HG03103 (cell line): ENCODE measurements around the gene OARD1.

ENCODE experiments used
- ATAC-seq: cut with Tn5 transposase; IDR thresholded peaks from one replicate; pipeline ENCODE4 v1.9.1; 2021; ENCODE audit warnings: low read depth; ENCODE audit not compliant: unreplicated experiment

The OARD1 gene

DNA sequence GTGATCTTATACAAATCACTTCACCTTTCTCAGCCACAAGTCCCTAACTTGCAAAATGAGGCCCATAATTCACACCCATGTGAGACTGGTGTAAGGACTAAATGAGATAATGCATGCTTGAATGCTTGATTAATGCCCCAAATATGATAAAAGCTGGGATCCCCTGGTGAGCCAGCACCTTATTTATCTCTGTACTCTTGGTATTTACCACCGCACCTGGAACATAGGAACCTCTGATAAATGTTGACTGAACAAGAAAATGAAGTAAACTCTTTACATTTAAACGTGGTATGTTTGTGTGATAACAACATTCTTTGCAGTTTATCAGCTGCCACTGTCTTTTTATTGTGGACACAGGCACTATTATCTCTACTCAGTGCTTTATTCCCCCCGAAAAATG, 21.6 kb downstream of the OARD1 start:
- ATAC-seq, result no peak

DNA sequence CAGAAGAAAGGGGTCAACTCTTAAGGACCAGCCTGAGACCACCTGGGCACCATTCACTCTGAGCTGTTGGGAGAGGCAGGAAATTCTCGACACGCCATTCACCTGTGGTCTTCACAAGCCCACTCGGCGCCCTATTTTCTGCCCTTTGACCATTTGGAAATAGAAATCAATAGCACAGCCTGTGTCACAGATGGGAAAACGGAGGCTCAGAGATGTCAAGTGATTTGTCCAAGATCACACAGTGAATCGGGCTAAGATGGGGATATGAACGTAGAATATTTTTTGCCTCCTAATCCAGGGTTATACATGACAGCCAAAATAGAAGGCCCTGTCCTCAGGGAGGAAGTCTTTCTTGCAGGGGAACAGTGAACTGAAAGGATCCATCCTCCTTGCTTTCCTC, 22.2 kb downstream of the OARD1 start:
- ATAC-seq, result no peak

DNA sequence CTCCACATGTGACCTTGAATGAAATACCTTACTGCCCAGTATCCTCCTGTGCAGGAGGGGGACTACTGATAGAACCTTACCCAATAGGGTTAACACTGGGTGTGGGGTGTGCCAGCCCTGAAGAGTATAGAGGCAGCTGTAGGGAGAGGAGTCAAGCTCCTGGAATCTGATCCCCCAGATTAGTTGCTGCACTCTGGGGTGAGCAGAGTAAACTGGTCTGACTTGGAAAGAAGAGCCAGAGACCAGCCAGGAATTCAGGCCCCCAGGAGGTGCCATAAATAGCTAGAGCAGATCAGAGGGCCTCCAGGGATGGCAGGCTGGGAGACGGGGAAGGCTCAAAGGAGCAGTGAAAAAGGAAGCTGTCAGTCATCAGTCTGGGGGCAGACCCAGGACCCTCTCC, 22.6 kb downstream of the OARD1 start:
- no peak for ATAC-seq

DNA sequence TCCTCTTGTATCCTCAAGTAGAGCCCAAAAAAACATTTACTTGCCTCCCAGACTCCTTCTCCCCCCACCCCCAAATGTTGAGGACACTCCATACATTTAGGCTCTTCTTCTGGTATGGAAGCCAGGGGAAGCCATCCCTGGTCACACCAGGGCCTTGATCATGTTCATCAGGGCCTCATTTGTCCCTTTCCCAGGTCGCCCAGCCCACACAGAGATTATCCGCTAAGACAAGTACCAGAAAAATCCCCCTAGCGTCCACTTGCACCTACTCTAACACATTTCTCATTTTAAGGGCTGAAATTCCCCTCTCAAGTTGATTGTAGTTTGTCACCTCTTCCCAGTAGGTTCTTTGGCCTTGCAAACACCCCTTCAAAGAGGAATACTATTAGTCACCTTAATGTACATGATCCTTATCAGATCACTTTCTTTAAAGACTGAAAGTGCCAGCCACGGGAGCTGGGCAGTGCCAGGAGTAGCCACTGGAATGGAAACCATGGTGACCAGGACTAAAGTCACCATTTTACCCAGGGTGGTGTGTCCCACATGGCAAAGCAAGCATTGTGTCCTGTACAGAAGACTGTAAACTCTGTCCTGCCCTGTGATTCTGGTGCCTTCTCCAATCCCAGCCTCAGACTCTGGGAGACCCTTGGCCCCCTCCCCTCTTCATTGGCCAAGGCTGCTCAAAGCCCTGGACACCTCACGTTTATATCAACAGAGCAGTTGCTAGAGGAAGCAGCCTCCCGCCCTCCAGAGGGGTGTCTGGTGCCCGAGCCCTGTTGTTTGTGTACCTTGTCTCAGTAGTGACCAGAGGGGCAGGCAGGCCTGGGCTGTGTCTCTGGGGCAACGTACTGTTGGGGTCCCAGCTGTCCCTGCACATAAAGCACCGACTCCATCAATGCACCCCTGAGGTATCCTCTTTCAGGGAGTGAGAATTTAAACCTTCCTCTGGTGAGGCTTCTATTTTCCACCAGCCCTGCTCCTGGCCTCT, 24.1 kb downstream of the OARD1 start:
- no peak for ATAC-seq

DNA sequence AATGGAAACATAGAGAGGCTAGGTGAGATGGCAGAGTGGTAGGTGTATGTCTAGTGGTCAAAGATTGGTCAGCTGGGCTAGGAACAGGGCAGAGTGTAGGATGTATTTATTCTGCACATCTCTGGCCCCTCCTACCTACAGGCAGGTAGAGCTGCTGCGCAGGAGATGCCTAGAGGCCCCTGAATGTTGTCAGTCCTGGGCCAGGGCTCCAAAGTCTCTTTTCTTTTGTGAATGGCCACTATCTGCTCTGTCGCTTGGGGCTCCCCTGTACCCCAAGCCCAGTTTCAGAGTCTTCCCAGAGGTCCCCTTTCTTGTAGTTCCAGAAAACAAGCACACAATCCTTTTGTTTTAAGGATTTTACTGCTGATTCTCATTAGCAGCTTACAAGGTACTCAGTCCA, 24.9 kb downstream of the OARD1 start:
- ATAC-seq, result no peak

DNA sequence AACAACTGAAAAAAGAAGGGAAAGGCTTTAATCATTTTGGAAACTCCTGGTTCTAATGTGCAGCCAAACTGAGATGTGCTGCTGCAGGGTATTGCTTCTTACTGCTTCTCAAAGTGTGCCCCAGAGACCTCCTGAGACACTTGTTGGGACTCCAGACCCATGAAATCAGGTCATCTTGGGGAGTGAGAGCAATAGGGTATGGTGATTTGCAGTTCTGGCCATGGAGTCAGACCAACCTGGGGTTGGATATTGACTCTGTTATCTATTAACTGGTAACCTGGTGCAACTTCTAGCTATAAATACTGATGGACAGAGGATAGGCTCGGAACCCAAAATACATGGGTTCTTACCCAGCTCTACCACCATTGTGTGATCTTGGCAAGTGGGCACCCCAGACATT, 26.1 kb downstream of the OARD1 start:
- no peak for ATAC-seq

DNA sequence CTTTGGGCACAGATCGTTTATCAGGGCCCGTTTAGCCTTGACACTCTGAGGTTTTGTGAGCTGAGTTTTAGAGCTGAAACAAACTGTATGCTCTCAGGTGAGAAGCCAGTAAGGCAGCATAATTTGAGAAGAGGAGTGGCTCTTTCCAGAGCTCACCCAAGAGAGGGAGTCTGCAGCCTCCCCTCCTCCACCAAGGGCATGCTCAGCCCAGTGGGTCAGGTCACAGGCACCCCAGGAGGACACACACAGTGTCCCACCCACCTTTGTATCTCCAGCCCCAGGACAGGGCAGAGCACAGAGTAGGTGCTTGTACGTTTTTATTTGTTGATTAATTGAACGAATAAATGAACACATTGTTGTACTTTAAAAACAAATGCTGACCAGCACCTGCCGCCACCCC, 26.5 kb downstream of the OARD1 start:
- no peak for ATAC-seq

DNA sequence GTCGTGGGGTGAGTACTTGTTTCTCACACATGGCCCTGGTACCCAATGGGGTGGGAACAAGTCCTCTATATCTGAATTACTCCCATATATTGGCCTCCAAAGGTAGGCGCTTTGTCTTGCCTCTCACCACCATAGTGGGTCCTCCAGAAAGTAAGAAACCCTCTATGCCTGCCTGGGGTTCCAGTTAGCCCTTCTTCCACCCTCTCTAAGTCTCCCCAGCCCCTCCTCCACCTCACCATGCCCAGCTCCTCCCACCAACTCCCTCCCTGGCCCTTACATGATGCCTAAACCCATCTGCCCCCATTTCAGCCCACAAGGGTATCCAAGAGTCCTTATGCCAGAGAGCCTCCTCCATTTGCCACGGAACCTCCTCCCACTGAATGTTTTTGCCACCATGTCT, 29.0 kb downstream of the OARD1 start:
- no peak for ATAC-seq

DNA sequence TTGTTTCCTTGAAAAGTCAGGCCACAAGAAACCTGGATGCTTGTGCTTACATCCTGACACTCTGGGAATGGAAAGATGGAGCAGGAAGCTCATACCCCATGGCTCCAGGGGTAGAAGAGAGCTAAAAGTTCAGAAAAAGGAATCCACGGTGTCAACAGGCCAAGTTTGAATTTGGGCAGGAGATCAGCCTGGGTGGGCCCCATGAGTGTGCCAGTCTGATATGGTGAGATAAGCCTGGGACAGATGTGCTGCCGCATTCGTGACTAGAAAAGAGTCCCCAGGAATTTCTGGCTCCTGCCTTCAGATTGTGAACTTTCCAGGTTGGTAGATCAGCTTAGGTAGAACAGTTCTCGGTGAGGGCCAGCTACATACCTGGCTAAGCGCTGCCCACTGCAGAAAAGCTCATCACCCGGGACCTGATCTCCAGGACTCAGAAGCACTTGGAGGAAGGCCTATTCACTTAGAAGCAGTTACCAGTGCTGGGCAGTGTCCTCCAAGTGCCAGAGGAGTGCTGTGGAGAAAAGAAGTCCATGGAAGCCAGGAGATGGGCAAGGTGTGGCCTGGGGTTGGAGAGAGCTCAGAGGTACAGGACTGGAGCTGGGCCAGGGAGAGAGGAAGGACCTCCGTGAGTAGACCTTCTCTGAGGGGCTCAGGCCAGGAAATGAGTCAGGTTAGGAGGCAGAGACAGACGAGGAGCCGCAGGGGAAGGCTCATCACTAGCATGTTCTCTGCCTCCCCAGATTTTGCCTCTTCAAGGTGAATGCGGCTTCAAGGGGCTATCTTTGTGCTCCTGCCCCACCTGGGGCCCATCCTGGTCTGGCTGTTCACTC, 29.7 kb downstream of the OARD1 start, which contains the start of gene TSPO2:
Gene TSPO2, plus strand, starts transcription at position 242 of the 830 bp plus-strand sequence. Its CDS starts 519 bp downstream, at position 761.
- no peak for ATAC-seq

DNA sequence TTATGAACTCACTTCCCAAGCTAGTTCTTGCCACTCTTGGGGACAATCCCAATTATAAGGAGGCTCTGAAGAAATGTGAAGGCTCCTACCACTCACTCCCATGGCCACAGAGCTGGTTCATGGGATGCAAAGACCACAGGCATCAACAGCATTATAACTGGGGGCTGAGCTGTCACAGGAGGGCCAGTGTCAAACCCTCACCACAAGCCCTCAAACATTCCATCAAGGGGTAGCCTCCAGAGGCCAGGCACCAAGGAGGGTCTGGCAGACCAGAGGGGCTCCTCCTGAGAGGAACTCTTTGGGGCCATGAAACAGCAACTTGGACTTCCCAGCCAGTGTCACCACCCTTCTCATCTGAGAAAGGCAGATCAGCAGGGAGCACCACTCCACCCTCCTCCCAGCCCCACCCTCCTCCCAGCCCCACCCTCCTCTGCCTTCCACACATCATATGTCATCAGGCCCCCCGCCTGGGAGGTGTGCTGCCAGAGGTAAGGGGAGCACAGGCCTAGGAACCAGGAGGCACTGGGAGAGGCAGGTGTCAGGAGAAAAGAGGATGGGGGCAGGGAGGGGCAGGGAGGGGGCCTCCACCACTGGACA, 31.1 kb downstream of the OARD1 start:
- no peak for ATAC-seq

DNA sequence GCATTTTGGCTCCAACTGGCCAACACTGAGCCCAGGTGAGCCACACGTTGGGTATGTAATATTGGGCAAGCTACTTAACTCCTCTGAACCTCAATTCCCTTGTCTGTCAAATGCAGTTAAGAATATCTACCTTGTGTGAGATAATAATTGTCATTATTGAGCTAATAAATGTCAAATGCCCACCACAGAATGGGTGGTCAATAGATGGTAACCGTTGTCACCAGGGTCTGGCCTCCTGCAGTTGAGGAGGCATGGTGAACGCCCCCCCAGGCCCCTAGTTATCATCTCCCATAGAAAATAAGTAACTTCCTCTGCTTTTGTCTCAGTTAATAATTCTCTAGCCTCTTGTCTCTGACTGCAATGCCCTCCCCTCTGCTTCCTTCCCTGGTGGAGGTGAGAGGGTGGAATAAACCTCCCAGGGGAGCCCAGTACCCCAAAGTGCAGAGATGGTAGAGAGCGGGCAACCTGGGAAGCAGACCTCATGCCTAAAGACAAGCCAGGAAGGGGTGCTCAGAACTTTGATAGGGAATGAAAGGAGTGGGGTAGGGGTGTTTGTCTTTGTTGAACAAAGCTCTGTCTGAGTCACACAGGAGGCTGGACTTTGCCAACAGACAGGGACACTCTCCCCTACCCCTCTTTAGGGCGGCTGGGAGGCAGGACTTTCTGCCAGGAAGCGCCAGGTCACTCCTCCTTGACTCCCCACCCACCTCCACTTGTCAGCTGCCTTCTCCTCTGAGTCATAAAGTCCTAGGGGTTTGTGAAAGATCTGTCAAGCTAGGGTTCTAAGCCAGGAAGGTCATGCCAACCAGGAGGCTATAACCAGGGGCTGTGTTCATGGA, 31.8 kb downstream of the OARD1 start:
- no peak for ATAC-seq

DNA sequence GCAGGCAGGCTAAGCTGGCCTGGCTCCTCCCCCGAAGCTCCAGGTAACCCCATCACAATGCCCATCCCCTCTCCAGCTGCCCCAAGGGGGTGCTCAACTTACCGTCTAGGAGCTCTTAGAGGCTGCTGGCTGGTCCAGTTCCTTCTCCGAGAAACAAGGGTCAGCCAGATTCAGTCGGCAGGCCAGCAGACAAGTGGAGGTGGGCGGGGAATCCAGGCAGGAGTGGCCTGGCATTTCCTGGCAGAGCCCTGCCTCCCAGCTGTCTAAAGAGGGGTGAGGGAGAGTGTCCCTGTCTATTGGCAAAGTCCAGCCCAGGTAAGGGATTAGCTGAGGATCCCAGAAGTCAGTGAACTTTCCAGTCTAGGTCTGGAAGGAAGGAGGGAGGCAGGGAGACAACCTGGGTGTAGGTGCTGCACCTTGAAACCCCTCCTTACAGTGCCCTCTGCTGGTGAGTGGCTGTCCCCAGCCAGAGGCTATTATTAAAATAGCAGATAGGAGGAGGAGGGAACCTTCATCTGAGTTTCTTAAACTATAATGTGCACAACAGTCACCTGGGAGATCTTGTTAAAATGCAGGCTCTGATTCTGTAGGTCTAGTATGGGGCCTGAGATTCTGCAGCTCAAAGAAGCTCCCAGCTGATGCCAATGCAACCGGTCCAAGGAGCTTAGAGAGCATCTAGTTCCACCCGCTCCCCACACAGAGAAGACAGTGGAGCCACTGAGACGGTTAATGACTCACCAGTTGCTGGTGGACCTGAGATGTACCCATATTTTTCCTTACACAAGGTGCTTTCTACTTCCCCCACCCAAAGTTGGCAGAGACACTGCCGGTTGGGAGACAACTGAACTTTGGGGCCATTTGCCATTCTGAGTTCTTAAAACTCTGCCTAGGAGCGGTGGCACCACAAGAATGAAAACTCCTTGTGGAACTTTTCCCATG, 32.8 kb downstream of the OARD1 start, which contains the start of gene UNC5CL:
Gene UNC5CL, minus strand, starts transcription at position 162 of the 939 bp plus-strand sequence. CDS start 4,147 bp downstream, outside the sequence.
- ATAC-seq, result no peak

DNA sequence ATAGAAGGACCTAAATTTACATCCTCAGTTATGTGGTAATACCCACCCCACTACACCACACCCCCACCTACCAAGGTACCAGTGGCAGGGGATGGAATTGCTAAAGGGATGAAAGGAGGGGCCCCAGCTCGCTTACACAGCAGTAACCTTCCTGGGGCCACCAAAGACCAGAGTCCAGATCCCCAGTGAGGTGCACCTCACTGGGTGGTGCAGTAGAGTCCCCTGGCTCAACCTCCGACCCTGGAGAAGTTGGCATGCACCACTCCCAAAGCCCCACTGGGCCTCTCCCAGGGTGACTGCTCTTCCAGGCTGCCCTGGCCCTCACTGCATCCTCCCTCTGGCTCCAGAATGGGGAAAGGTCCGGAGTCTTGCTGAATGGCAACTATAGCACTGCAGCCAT, 34.0 kb downstream of the OARD1 start:
- no peak for ATAC-seq

DNA sequence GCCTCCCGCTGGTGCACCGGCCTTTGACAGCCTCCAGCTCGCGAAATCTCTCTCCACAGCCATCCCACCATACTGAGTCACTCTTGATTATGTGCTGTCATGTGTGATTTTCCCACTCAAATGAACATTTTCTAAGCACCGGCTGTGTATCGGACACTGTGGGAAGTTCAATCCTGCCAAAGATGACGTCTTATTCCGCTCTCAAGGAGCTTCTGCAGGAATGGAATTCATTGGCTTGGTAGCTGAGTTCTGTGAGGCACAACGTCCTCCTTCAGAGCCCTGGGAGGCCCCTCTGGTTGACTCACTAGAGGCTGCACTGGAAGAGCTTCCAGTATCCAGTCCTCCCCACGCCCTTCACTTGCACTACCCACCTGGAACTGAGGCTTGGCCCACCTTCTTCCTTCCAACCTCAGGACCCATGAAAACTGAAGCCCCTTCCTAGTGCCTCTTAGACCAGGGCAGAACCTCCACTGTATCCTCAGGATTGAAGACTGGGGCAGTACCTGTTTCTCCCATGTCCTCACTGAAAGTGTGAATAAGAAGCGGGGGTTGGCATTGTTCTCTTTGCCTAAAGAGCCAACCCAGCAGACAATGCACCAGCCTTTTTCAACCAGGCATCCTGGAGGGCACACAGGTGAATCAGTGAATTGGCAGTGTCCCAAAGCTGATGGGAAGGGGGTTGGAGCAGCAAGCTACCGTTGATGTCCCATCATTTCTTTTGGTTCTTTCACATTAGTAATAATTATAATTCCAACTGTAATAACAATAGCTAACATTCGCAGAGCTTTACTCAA, 34.9 kb downstream of the OARD1 start:
- no peak for ATAC-seq

DNA sequence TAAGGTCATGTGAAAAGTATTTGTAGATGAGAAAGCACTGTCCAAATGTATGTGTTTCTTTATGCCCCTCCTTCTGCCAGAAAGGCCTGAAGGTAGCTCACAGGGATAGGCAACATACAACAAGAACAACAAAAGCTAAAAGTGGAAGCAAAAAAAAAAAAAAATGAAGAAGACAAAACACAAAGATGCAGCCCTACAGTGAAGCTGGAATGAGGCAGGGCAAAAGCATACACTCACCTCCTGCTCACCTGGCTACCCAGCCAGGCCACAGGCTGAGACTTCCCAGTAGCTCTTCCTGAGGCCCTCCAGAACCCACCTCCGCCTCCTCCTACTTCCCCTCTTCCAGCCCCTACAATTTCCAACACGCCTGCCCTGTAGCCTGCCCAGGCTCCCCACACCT, 35.6 kb downstream of the OARD1 start:
- ATAC-seq, result no peak

DNA sequence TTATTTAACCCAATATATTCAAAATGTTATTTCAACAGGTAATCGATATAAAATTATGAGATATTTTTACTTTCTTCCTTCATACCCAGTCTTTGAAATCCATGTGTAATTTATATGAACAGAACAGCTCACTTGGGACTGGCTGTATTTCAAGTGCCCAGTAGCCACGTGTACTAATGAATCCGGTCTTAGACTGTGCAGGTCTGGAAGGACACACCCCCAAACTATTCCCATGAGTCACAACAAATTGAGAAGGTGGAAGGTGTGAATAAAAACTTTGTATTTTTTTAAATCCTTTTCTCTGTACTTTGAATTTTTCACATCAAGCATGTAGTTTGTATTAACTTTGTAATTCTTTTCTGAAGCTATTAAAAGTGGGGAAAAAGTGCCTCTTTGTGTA, 36.0 kb downstream of the OARD1 start:
- no peak for ATAC-seq

DNA sequence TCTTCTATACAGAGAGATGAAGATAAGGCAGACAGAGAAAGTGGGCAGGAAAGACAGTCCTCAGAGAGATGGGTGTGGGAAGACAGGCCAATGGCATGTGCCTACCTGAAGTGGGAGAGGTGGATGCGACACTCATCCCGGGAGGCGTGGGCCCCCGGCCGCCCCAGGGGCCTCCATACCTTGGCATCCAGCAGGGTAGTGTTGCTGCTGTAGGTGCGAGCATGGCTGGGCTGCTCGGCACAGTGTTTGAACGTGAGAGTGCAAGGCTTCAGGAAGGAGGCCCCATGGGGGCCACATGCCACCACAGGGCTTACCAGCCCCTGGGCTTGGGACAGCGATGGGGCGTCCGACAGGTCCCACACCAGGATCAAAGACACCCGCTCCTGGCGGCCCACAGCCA, 38.4 kb downstream of the OARD1 start:
- no peak for ATAC-seq

DNA sequence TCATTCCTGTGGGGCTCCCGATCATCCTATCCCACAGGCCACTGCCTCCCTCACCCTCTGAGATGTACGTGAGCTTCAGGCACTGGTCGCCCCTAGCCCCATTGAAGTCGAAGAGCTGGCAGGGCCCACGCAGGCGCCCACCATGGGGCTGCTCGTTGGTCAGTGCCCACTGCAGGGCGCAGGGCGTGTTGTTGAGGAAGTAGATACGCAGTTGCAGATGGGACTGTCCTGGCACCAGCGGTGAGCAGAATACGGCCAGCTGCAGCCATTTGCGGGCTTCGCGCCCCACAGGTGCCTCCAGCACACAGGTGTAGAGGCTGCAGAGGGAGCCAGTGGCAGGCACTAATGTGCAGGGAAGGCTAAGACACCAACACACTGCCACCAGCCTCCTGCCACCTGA, 39.3 kb downstream of the OARD1 start:
- no peak for ATAC-seq
